Caco-2 (cell line): ENCODE results near the gene RNF112. TPM values are rescaled to one million over a fixed set of nuclear protein-coding genes. Genes with fewer than 3 reads are reported as not detected.

Source experiments
- BruUV-seq: library from RNA; stranded (reverse); fragments of 400-500 nt; replicated peaks from 2 replicates; lab custom pipeline; 2021; lab: Mats Ljungman, UMichigan
- CTCF ChIA-PET: fragments of 300-600 bp; sonication (Branson Sonifier 250); formaldehyde crosslinking; loops from one replicate; lab custom pipeline; 2022; ENCODE audit warnings: antibody characterized with exemption; lab: Charles Lee
- POLR2A ChIA-PET: fragments of 300-600 bp; sonication (Branson Sonifier 250); formaldehyde crosslinking; loops from one replicate; lab custom pipeline; 2022; ENCODE audit warnings: antibody characterized with exemption; lab: Charles Lee
- DNase-seq, 2 experiments: peaks; one replicate each; pipeline versions ENCODE4 v3.0.0 to v3.0.0-alpha.2; 2020 to 2022
- H3K27me3 ChIP-seq: replicated peaks from 2 replicates; pipeline ENCODE4 v1.6.0; 2011; ENCODE audit warnings: low read length; ENCODE audit not compliant: control insufficient read depth, insufficient read depth
- H3K36me3 ChIP-seq: 2 replicates; pipeline ENCODE4 v1.5.1; 2011; ENCODE audit warnings: low read length; ENCODE audit not compliant: control insufficient read depth, insufficient read depth
- H3K4me1 ChIP-seq: fragments of 250-450 bp; sonication (Bioruptor Pico); 2 replicates; pipeline ENCODE4 v1.5.1; 2020; ENCODE audit warnings: mild to moderate bottlenecking
- H3K4me3 ChIP-seq: 2 replicates; pipeline ENCODE4 v1.5.1; 2011; ENCODE audit warnings: low read depth, mild to moderate bottlenecking, control low read depth, low read length
- H3K9me3 ChIP-seq: fragments of 250-450 bp; sonication (Bioruptor Pico); 2 replicates; pipeline ENCODE4 v1.5.1; 2020; ENCODE audit warnings: mild to moderate bottlenecking, moderate library complexity
- H3K27ac Mint-ChIP-seq: one replicate; pipeline ENCODE4 v1.8.0; 2022; ENCODE audit warnings: mixed read lengths; ENCODE audit not compliant: unreplicated experiment
- H3K27me3 Mint-ChIP-seq: one replicate; pipeline ENCODE4 v1.8.0; 2022; ENCODE audit warnings: mixed read lengths; ENCODE audit not compliant: insufficient read depth, unreplicated experiment
- H3K36me3 Mint-ChIP-seq: one replicate; pipeline ENCODE4 v1.8.0; 2022; ENCODE audit warnings: mild to moderate bottlenecking, mixed read lengths; ENCODE audit not compliant: insufficient read depth, unreplicated experiment
- H3K4me1 Mint-ChIP-seq: one replicate; pipeline ENCODE4 v1.8.0; 2022; ENCODE audit warnings: low read depth, mixed read lengths; ENCODE audit not compliant: unreplicated experiment
- H3K4me3 Mint-ChIP-seq: one replicate; pipeline ENCODE4 v1.8.0; 2022; ENCODE audit warnings: mild to moderate bottlenecking, moderate library complexity, mixed read lengths; ENCODE audit not compliant: unreplicated experiment
- H3K9me3 Mint-ChIP-seq: one replicate; pipeline ENCODE4 v1.8.0; 2022; ENCODE audit warnings: mixed read lengths; ENCODE audit not compliant: unreplicated experiment
- intact Hi-C: fragments of 100-400 bp; cut with micrococcal nuclease; formaldehyde crosslinking; loops from one replicate; pipeline ENCODE4 v1.10.0; 2022; ENCODE audit not compliant: unreplicated experiment
- total RNA-seq: library from RNA; stranded (reverse); gene quantifications from 2 replicates; pipeline ENCODE4 v1.2.3, GENCODE V29; 2022
- TF ChIP-seq, protein P1 (sequence below), 2 experiments: fragments of 200-600 bp in 1 of 2; IDR thresholded peaks; 1 replicate in 1 of 2; 2 replicates in 1 of 2; pipeline versions ENCODE4 v1.5.1 to v1.8.0; 2011 to 2022; ENCODE audit warnings: antibody characterized with exemption in 1 of 2, control low read depth in 1 of 2, inconsistent platforms in 1 of 2, low read depth in 1 of 2, low read length in 1 of 2, mild to moderate bottlenecking in 1 of 2, moderate library complexity in 1 of 2; ENCODE audit not compliant: insufficient read depth in 1 of 2, severe bottlenecking in 1 of 2, unreplicated experiment in 1 of 2

Gene RNF112
- total RNA-seq, 1 experiment from 2014 or later = not detected

DNA sequence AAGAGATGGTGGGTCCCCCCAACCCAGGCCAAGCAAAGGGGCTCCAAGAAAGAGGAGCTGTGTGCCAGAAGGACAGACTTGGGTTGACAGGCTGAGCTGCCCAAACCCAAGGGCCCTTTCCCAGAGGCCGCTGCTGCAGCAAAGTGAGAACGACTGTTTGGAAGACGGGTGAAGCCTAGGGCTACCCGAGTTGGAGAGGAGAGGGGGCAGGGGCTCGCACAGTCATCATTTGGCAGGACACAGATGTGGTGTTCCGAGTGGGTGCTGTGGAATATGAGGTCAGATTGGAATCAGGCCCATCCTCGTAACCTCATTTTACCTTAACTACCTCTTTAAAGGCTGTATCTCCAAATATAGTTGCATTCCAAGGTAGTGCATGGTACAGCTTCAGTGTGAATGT, 18.7 kb upstream of the RNF112 start:
- POLR2A ChIA-PET = no interaction called here
- Mint-ChIP-seq H3K4me3 (no peak overlapping the region), H3K4me1 (peaks cover 8% of the 10 kb centered on the region), H3K27ac (no peak overlapping the region), H3K36me3 (no peaks in the 10 kb centered on the region), H3K9me3 (no peaks in the 10 kb centered on the region), H3K27me3 (peaks cover 10% of the 10 kb centered on the region)
- no peak overlapping the region for H3K4me3 ChIP-seq
- TF ChIP-seq, protein P1, sequence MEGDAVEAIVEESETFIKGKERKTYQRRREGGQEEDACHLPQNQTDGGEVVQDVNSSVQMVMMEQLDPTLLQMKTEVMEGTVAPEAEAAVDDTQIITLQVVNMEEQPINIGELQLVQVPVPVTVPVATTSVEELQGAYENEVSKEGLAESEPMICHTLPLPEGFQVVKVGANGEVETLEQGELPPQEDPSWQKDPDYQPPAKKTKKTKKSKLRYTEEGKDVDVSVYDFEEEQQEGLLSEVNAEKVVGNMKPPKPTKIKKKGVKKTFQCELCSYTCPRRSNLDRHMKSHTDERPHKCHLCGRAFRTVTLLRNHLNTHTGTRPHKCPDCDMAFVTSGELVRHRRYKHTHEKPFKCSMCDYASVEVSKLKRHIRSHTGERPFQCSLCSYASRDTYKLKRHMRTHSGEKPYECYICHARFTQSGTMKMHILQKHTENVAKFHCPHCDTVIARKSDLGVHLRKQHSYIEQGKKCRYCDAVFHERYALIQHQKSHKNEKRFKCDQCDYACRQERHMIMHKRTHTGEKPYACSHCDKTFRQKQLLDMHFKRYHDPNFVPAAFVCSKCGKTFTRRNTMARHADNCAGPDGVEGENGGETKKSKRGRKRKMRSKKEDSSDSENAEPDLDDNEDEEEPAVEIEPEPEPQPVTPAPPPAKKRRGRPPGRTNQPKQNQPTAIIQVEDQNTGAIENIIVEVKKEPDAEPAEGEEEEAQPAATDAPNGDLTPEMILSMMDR (IDR thresholded peaks at IDR 0.05; ENCODE audit: insufficient read depth in 1 of 2, low read depth in 1 of 2, low read length in 1 of 2, severe bottlenecking in 1 of 2, unreplicated experiment in 1 of 2) = no peak
- CTCF ChIA-PET = no interaction called here
- no peaks in the 10 kb centered on the region for H3K9me3 ChIP-seq
- no TSS peak for BruUV-seq
- H3K36me3 ChIP-seq = no peaks in the 10 kb centered on the region
- peaks cover 10% of the 10 kb centered on the region; the same call in 1 of the 2 replicates for H3K4me1 ChIP-seq
- peak in 1 of 2 experiments; percentile 17 for DNase-seq
- intact Hi-C loops = no loop called here
- no peaks in the 10 kb centered on the region for H3K27me3 ChIP-seq

DNA sequence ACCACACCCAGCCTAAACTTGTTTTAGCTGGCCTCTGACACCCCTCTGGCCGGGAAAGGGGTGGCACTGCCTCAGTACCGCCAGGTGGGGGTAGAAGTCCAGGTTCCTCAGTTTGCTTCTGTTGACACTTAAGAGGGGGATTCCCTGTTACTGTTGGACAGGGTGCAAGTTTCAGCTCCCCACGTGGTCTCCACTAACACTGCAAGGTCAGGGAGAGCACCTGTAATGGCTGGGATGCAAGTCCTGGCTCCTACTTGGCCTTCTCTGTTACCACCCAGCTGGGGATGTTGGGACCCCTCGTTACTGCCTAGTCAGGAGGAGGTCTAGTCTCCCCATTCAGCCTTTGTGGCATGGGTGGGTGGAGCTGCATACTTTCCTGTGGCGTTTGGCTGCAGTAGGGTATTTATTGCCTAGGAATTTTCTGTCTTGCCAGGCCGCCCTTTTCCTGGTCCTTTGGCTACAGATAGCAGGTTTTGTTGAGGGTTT, 13.4 kb upstream of the RNF112 start:
- no peaks in the 10 kb centered on the region for H3K36me3 Mint-ChIP-seq
- H3K27ac Mint-ChIP-seq = no peak overlapping the region
- peaks cover 9% of the 10 kb centered on the region for H3K27me3 Mint-ChIP-seq
- Histone ChIP-seq H3K36me3 (no peaks in the 10 kb centered on the region), H3K9me3 (no peaks in the 10 kb centered on the region), H3K27me3 (no peaks in the 10 kb centered on the region), H3K4me1 (no peaks in the 10 kb centered on the region), H3K4me3 (no peak overlapping the region)
- no peak overlapping the region for H3K4me3 Mint-ChIP-seq
- ChIA-PET CTCF (no interaction called here), POLR2A (no interaction called here)
- H3K9me3 Mint-ChIP-seq = no peaks in the 10 kb centered on the region
- TF ChIP-seq, protein P1 (IDR thresholded peaks at IDR 0.05; ENCODE audit: insufficient read depth in 1 of 2, low read depth in 1 of 2, low read length in 1 of 2, severe bottlenecking in 1 of 2, unreplicated experiment in 1 of 2) = peak in 1 of 2 experiments; percentile 18
- no TSS peak for BruUV-seq
- no peak for DNase-seq
- no peaks in the 10 kb centered on the region for H3K4me1 Mint-ChIP-seq
- intact Hi-C loops = no loop called here

DNA sequence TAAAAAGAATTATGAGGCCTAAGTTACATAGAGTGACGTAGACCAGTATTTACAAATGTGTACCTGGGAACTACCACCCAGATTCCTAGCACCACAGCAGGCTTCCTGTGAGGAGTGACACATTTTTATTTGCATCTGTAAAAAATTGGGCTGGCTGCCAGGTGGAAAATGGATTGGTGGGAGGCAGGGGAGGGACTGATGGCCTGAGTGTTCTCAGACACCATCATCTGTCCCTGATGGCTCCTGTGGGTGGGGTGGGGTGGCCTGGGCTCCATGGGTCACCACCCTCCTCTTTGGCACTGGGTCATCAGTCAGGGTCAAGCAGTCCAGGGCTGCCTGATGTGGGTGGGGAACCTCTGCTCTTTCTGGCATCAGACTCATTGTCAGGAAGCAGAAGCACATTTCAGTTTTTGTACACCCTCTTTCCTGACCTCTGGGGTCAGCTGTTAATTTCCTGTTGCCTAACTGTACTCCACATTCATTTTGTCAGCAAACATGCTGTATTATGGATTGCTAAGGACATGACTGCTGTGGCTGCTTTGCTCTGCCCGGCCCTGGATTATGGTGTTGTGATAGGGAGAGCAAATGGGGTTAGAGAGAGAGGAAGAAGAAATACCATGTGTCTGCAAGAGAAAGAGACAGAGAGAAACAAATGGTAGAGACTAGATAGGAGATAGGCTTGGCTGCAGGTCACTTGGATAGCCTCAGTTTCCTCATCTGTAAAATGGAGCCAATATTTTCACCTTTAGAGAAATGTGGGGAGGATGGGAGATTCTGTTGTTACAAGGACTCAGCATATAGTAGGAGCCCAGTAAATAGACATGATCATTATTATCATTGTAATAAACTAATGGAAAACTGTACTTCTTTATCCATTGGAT, 12.5 kb upstream of the RNF112 start:
- no peak overlapping the region for H3K27ac Mint-ChIP-seq
- no peak for DNase-seq
- Histone ChIP-seq H3K4me3 (no peak overlapping the region), H3K4me1 (no peaks in the 10 kb centered on the region), H3K36me3 (no peaks in the 10 kb centered on the region), H3K9me3 (no peaks in the 10 kb centered on the region), H3K27me3 (no peaks in the 10 kb centered on the region)
- intact Hi-C loops = no loop called here
- H3K36me3 Mint-ChIP-seq = no peaks in the 10 kb centered on the region
- BruUV-seq = no TSS peak
- peaks cover 5% of the 10 kb centered on the region for H3K27me3 Mint-ChIP-seq
- H3K4me1 Mint-ChIP-seq = no peaks in the 10 kb centered on the region
- TF ChIP-seq, protein P1 (IDR thresholded peaks at IDR 0.05; ENCODE audit: insufficient read depth in 1 of 2, low read depth in 1 of 2, low read length in 1 of 2, severe bottlenecking in 1 of 2, unreplicated experiment in 1 of 2) = no peak
- H3K9me3 Mint-ChIP-seq = no peaks in the 10 kb centered on the region
- ChIA-PET CTCF (no interaction called here), POLR2A (no interaction called here)
- H3K4me3 Mint-ChIP-seq = no peak overlapping the region
